HG02623 (cell line): ENCODE measurements around the gene RNGTT.
"Not testable (repeated sequence)": the region's sequence is repeated elsewhere in the genome, so short reads cannot be mapped to it uniquely, and the experiment has no call there.

Experiments used
- ATAC-seq: cut with Tn5 transposase; IDR thresholded peaks from one replicate; pipeline ENCODE4 v1.9.1; 2021; ENCODE audit warnings: moderate library complexity; ENCODE audit not compliant: unreplicated experiment

Gene RNGTT

GRCh38 chr6:88914895-88915598, 48.4 kb downstream of the RNGTT start:
- ATAC-seq = no peak

- no peak for ATAC-seq
Measured at GRCh38 chr6:88914180-88914579, 49.2 kb downstream of the RNGTT start.

- ATAC-seq = no peak
Measured at GRCh38 chr6:88913471-88913870, 49.9 kb downstream of the RNGTT start.

GRCh38 chr6:88910922-88911778, 52.3 kb downstream of the RNGTT start:
- no peak for ATAC-seq

GRCh38 chr6:88908598-88909548, 54.5 kb downstream of the RNGTT start:
- no peak for ATAC-seq

- ATAC-seq = not testable (repeated sequence)
Measured at GRCh38 chr6:88907148-88907547, 56.3 kb downstream of the RNGTT start.

GRCh38 chr6:88899569-88900316, 63.7 kb downstream of the RNGTT start:
- ATAC-seq = no peak

- no peak for ATAC-seq
Measured at GRCh38 chr6:88895911-88896310, 67.5 kb downstream of the RNGTT start.

GRCh38 chr6:88890860-88891845, 72.3 kb downstream of the RNGTT start:
- no peak for ATAC-seq

- ATAC-seq = no peak
Measured at GRCh38 chr6:88890394-88890793, 73.0 kb downstream of the RNGTT start.

GRCh38 chr6:88884361-88884760, 79.1 kb downstream of the RNGTT start:
- no peak for ATAC-seq

GRCh38 chr6:88882536-88882935, 80.9 kb downstream of the RNGTT start:
- ATAC-seq = no peak

- ATAC-seq = no peak
Measured at GRCh38 chr6:88881451-88881850, 82.0 kb downstream of the RNGTT start.

GRCh38 chr6:88880021-88880420, 83.4 kb downstream of the RNGTT start:
- no peak for ATAC-seq

- no peak for ATAC-seq
Measured at GRCh38 chr6:88877893-88878292, 85.5 kb downstream of the RNGTT start.

GRCh38 chr6:88872962-88873361, 90.5 kb downstream of the RNGTT start:
- no peak for ATAC-seq

GRCh38 chr6:88871498-88871897, 91.9 kb downstream of the RNGTT start:
- no peak for ATAC-seq

- ATAC-seq = no peak
Measured at GRCh38 chr6:88870717-88871330, 92.6 kb downstream of the RNGTT start.
